Measurements from ENCODE around the gene VIT.
"Not testable (repeated sequence)": the region's sequence is repeated elsewhere in the genome, so short reads cannot be mapped to it uniquely, and the experiment has no call there.

The VIT gene

GRCh38 chr2:36807223-36807886, 110.8 kb downstream of the VIT start:
- DNase-seq (ENCODE audit: low read depth) = peak; percentile 35

- no peak for DNase-seq (ENCODE audit: low read depth)
These were observed 112.0 kb downstream of the VIT start for GRCh38 chr2:36808386-36809068.

GRCh38 chr2:36809069-36809445, 112.5 kb downstream of the VIT start:
- no peak for DNase-seq (ENCODE audit: low read depth)

- DNase-seq (ENCODE audit: low read depth) = no peak
These were observed 114.6 kb downstream of the VIT start for GRCh38 chr2:36811071-36811470.

- peak; percentile 3 for DNase-seq (ENCODE audit: low read depth)
These were observed 115.7 kb downstream of the VIT start for GRCh38 chr2:36812196-36812595.

- no peak for DNase-seq (ENCODE audit: low read depth)
These were observed 122.0 kb downstream of the VIT start for GRCh38 chr2:36818542-36818941.

- DNase-seq (ENCODE audit: low read depth) = no peak
These were observed 122.7 kb downstream of the VIT start for GRCh38 chr2:36819095-36819711.

GRCh38 chr2:36820942-36821605, 124.6 kb downstream of the VIT start:
- DNase-seq (ENCODE audit: low read depth) = no peak

GRCh38 chr2:36823862-36824261, 127.4 kb downstream of the VIT start:
- DNase-seq (ENCODE audit: low read depth) = no peak

GRCh38 chr2:36824273-36824672, 127.8 kb downstream of the VIT start:
- DNase-seq (ENCODE audit: low read depth) = no peak

- DNase-seq (ENCODE audit: low read depth) = not testable (repeated sequence)
These were observed 128.2 kb downstream of the VIT start for GRCh38 chr2:36824683-36825082.

GRCh38 chr2:36831185-36831584, 134.7 kb downstream of the VIT start:
- no peak for DNase-seq (ENCODE audit: low read depth)

GRCh38 chr2:36834203-36834602, 137.7 kb downstream of the VIT start:
- no peak for DNase-seq (ENCODE audit: low read depth)

GRCh38 chr2:36834731-36835524, 138.4 kb downstream of the VIT start:
- DNase-seq (ENCODE audit: low read depth) = no peak

GRCh38 chr2:36839976-36840617, 143.6 kb downstream of the VIT start:
- no peak for DNase-seq (ENCODE audit: low read depth)

- no peak for DNase-seq (ENCODE audit: low read depth)
These were observed 147.3 kb downstream of the VIT start for GRCh38 chr2:36843838-36844237.

GRCh38 chr2:36849265-36849664, 152.8 kb downstream of the VIT start:
- no peak for DNase-seq (ENCODE audit: low read depth)

- DNase-seq (ENCODE audit: low read depth) = no peak
These were observed 157.7 kb downstream of the VIT start for GRCh38 chr2:36854241-36854640.

GRCh38 chr2:36855429-36855828, 158.9 kb downstream of the VIT start:
- DNase-seq (ENCODE audit: low read depth) = no peak

- no peak for DNase-seq (ENCODE audit: low read depth)
These were observed 161.2 kb downstream of the VIT start for GRCh38 chr2:36857713-36858112.

GRCh38 chr2:36858551-36859365, 162.3 kb downstream of the VIT start:
- DNase-seq (ENCODE audit: low read depth) = no peak

Measured in iris pigment epithelial cell (primary cell).